HG02943 (cell line): ENCODE results near the gene GNLY.

Experiments
- ATAC-seq: cut with Tn5 transposase; IDR thresholded peaks from one replicate; pipeline ENCODE4 v1.9.1; 2021; ENCODE audit warnings: mild to moderate bottlenecking, low read depth, moderate library complexity; ENCODE audit not compliant: unreplicated experiment

The GNLY gene

DNA sequence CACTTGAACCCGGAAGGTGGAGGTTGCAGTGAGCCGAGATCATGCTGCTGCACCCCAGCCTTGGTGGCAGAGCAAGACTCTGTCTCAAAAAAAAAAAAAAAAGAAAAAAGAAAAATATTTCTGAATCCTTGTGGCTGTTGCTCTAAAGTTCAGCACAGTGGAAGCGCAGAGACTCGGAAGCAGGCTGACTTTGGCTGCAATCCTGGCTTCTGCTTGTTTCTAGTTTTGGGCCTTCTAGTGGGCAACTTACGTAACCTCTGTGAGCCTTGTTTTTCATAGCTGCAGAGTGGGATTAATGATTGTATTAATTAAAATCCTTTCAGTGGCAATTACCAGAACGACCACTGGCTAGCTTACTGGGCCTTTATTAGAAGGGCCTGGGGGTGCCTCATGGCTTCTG, 28.4 kb downstream of the GNLY start:
- ATAC-seq = no peak

GRCh38 chr2:85723707-85724360, 29.7 kb downstream of the GNLY start:
- ATAC-seq = no peak

GRCh38 chr2:85724731-85725181, 30.6 kb downstream of the GNLY start:
- no peak for ATAC-seq

DNA sequence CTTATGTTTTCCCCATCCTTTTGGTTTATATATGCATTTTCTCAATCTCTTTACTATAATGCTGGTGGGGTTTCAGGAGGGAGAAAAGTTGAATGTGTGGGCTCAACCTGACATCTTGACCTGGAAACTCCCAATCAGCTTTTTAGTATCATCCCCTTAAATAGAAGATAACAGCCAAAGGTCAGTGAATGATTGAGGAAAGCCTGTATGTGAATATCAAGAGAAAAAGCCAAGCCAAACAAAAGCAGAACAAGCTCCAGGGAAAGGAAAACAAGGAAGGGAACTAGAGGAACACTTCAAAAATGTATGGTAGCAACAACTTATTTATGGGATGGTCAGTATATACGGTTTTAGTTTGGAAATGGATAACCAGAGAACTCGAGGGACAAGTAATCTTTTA, 31.3 kb downstream of the GNLY start:
- ATAC-seq = no peak

- ATAC-seq = no peak
Measured at GRCh38 chr2:85727798-85728197, 33.6 kb downstream of the GNLY start.

- ATAC-seq = no peak
Measured at GRCh38 chr2:85728342-85728741, 34.2 kb downstream of the GNLY start.

GRCh38 chr2:85728883-85729824, 35.0 kb downstream of the GNLY start:
- no peak for ATAC-seq

- ATAC-seq = no peak
Measured at GRCh38 chr2:85729825-85730510, 35.8 kb downstream of the GNLY start.

GRCh38 chr2:85730686-85731230, 36.6 kb downstream of the GNLY start:
- ATAC-seq = no peak

DNA sequence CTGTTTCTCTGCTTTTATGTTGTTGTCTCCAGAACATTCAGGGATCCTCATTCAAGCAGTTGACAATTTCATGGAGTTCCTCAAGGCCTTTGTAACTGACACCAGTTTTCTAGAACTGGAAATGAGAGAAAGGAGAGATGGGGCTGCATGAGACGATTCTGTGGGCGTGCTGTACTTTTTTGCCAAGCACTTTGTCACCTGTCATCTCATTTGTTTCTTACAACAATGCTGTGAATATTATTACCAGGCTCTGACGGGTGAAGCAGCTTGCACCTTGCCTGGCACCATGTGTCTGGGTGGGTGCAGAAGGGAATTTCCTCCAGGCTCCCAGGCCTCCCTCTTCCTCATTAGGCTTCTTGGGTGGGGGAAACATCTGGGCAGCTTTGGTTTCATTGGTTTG, 37.4 kb downstream of the GNLY start:
- no peak for ATAC-seq

DNA sequence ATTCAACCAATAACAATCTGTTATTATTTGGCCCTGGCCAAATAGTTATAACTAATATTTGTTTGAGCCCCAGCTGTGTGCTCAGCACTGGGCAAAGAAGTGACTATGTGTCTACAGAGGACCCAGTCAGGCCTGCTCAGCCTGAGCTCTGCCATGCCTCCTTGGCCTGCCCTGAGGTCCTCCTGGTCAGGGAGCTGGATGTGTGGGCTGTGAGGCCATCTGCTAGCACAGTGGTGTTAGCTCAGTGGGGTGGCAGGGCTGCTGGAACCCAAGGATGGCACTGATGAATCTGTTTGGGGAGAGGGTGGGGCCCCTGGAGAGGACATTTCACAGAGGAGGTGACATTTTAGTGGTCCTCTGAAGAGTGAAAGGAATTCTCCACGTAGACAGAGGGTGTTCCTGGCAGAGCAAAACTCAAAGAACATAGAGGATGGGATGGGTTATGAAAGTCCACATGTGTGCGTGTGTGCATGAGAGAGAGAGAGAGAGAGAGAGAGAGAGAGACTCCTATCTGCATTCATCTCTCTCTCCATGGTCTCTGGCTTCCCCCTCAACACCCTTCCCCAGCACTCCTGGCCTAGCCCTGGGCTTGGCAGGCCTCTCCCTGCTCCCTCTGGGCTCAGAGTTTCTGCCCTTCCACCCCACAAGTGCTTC, 38.4 kb downstream of the GNLY start:
- ATAC-seq = no peak

DNA sequence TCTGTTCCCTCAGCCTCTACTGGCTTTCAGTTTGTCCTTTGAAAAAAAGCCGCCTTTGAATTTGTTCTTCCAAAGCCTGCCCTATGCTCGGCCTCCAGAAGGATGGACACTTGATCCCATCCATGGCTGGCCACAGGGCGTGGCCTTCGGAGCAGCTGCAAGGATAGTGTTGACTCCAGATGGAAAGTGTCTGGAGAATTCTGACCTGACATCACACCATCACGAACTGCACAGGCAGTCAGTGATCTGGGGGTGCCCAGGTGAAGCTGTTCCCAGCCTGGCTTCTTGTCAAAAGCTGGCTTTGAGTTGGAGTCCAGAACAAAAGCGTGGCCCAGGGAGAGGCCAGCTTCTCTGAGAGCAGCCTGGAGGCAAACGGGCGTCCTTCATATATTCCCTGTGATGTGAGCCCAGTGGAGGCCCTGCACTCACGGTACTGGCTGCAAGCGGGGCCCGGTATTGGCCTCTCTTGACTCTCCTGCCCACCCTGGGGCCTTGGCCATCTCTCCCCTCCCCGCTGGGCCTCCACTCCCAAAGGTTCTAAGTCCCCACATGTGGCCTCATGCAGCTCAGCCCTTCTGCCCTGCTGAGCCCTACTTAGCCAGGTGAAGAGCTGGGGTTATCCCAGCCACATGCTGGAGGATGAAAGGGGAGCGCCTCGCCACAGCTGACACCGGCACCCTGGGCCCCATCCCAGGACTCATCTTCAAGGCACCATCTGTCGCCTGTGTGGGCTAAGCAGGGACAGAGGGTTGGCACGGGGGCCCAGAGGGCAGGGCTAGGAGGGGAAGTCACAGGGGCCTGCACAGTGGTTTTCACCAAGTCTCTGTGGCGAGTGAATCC, 39.2 kb downstream of the GNLY start:
- no peak for ATAC-seq

DNA sequence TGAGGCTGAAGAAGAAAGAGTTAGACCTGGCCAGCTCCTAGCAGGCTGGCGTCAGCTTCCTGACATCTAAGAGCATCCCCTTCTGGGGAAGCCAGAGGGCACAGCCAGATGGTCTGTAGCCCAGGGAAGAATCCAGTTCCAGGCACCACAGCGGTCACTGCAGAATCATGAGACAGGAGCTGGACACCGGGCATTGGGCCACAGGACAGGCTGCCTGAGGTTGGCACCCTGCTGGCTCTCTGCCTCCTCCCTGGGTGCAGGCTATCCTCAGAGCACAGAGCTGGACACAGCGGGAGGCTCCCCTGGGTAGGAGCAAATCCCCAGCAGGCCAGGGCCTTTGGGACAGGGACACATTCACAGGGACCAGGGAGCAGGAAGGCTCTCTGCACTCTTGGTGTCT, 39.9 kb downstream of the GNLY start:
- ATAC-seq = no peak

GRCh38 chr2:85734942-85735608, 40.9 kb downstream of the GNLY start:
- ATAC-seq = no peak

DNA sequence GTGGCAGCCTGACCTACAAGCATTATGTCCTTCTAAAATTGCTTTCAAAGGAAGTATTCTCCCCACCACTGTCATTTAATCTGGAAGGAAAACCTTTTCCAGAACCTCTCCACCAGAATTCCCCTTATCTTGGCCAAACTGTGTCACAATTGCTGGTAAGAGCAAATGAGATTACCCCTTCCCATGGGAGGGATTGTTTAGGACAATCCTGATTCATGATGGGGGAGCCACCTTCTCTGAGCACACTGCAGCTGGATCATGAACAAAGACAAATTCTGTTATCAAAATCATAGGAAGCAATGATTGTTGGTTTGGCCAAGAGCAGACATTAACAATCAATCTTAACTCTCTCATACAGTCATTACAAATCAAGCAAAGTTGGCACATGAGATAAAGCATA, 41.5 kb downstream of the GNLY start:
- no peak for ATAC-seq

- ATAC-seq = no peak
Measured at GRCh38 chr2:85736456-85737355, 42.5 kb downstream of the GNLY start.

DNA sequence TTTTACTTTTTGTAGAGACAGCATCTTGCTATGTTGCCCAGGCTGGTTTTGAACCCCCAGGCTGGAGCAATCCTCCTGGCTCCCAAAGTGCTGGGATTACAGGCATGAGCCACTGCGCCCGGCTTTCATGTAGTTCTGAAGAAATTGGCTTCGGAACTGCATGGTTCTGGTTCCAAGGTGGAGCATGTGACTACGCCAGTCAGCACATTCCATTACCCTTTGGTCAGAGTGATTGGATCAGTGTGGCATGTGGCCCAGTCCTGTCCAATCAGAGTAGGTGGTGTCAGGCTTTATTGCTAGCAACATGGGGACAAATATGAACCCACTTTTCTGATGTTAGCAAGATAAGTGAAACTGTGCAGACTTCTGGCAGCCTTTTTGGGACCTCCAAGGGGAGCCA, 43.3 kb downstream of the GNLY start:
- ATAC-seq = no peak

GRCh38 chr2:85737961-85738360, 43.8 kb downstream of the GNLY start:
- ATAC-seq = no peak
